Endothelial cell of umbilical vein (primary cell): Measurements from ENCODE around the gene COASY. TPM values are rescaled to one million over a fixed set of nuclear protein-coding genes. Genes with fewer than 3 reads are reported as not detected.

ENCODE experiments used
- BruUV-seq: library from RNA; stranded (reverse); fragments of 400-500 nt; replicated peaks from 2 replicates; lab custom pipeline; 2021; lab: Mats Ljungman, UMichigan
- CTCF ChIA-PET: fragments of 300-600, 350-600 bp; sonication (Branson Sonifier 250); formaldehyde crosslinking; loops from one replicate; lab custom pipeline; 2021; ENCODE audit warnings: antibody characterized with exemption, inconsistent platforms; lab: Charles Lee
- POLR2A ChIA-PET: fragments of 300-600, 350-600 bp; sonication (Branson Sonifier 250); formaldehyde crosslinking; loops from one replicate; lab custom pipeline; 2021; ENCODE audit warnings: antibody characterized with exemption, inconsistent platforms; lab: Charles Lee
- DNase-seq: peaks from one replicate; pipeline ENCODE4 v3.0.0-alpha.2; 2011; ENCODE audit warnings: low read depth, low spot score
- FAIRE-seq: peaks from 2 replicates; lab custom pipeline; 2011; peaks lifted over from hg19 to GRCh38; lab: Jason Lieb, UNC
- H2AFZ ChIP-seq: 2 replicates; pipeline ENCODE4 v1.6.0; 2012; ENCODE audit warnings: low read depth, low read length, control low read depth, inconsistent platforms
- H3K27ac ChIP-seq: 2 replicates; pipeline ENCODE4 v1.5.1; 2011; ENCODE audit warnings: low read depth, mild to moderate bottlenecking, control low read depth, low read length, moderate library complexity; ENCODE audit not compliant: insufficient read depth
- H3K27me3 ChIP-seq, 2 experiments: 2 replicates each; pipeline versions ENCODE4 v1.6.0 to v1.6.1; 2011; ENCODE audit warnings: low read length in 2 of 2, mixed read lengths in 1 of 2; ENCODE audit not compliant: control insufficient read depth in 2 of 2, insufficient read depth in 2 of 2
- H3K36me3 ChIP-seq, 2 experiments: 2 replicates in 1 of 2; 3 replicates in 1 of 2; pipeline ENCODE4 v1.5.1; 2011; ENCODE audit warnings: low read length in 2 of 2, mild to moderate bottlenecking in 1 of 2, moderate library complexity in 1 of 2; ENCODE audit not compliant: control insufficient read depth in 2 of 2, insufficient read depth in 2 of 2; ENCODE audit errors: extremely low read depth in 1 of 2
- H3K4me1 ChIP-seq: 3 replicates; pipeline ENCODE4 v1.5.1; 2011; ENCODE audit warnings: mild to moderate bottlenecking, low read length; ENCODE audit not compliant: control insufficient read depth, insufficient read depth; ENCODE audit errors: extremely low read depth
- H3K4me2 ChIP-seq: 2 replicates; pipeline ENCODE4 v1.6.1; 2011; ENCODE audit warnings: low read length, control low read depth, mixed read lengths; ENCODE audit not compliant: insufficient read depth
- H3K4me3 ChIP-seq, 3 experiments: fragments of 200-600 bp in 1 of 3; sonication (generic), shearing (Covaris generic) in 1 of 3; replicated peaks in 1 of 3; 2 replicates each; pipeline ENCODE4 v1.5.1; 2011 to 2016; ENCODE audit warnings: control low read depth in 3 of 3, low read length in 3 of 3, mild to moderate bottlenecking in 2 of 3, inconsistent platforms in 1 of 3, low read depth in 1 of 3, moderate library complexity in 1 of 3; ENCODE audit not compliant: insufficient read depth in 1 of 3
- H3K79me2 ChIP-seq: 2 replicates; pipeline ENCODE4 v1.6.0; 2012; ENCODE audit warnings: low read length, inconsistent platforms; ENCODE audit not compliant: control insufficient read depth, insufficient read depth
- H3K9ac ChIP-seq: replicated peaks from 2 replicates; pipeline ENCODE3; 2011; ENCODE audit warnings: low read length, control low read depth; ENCODE audit not compliant: insufficient read depth; ENCODE audit errors: extremely low read depth
- H3K9me1 ChIP-seq: replicated peaks from 3 replicates; pipeline ENCODE4 v1.6.0; 2011; ENCODE audit warnings: mild to moderate bottlenecking, low read length; ENCODE audit not compliant: control insufficient read depth, insufficient read depth; ENCODE audit errors: extremely low read depth
- H3K9me3 ChIP-seq: replicated peaks from 2 replicates; pipeline ENCODE4 v1.5.1; 2012; ENCODE audit warnings: low read length, inconsistent platforms; ENCODE audit not compliant: control insufficient read depth, insufficient read depth
- H4K20me1 ChIP-seq: replicated peaks from 2 replicates; pipeline ENCODE3; 2011; ENCODE audit warnings: mild to moderate bottlenecking, low read length; ENCODE audit not compliant: control insufficient read depth, insufficient read depth; ENCODE audit errors: extremely low read depth
- CTCF ChIP-seq, 2 donors: IDR thresholded peaks; 1 replicate in 1 of 2; 2 replicates in 1 of 2; pipeline ENCODE4 v1.5.1; 2011; ENCODE audit warnings: low read length in 2 of 2, mild to moderate bottlenecking in 2 of 2, moderate library complexity in 2 of 2, control low read depth in 1 of 2, inconsistent platforms in 1 of 2, low read depth in 1 of 2; ENCODE audit not compliant: insufficient read depth in 1 of 2; ENCODE audit errors: extremely low read depth in 1 of 2
- EZH2 ChIP-seq: IDR thresholded peaks from 2 replicates; pipeline ENCODE4 v1.6.1; 2012; ENCODE audit warnings: borderline replicate concordance, low read depth, mild to moderate bottlenecking, moderate library complexity, low read length, inconsistent platforms; ENCODE audit not compliant: severe bottlenecking
- FOS ChIP-seq: IDR thresholded peaks from 2 replicates; pipeline ENCODE4 v1.6.1; 2011; ENCODE audit warnings: mild to moderate bottlenecking, low read length, moderate library complexity, borderline replicate concordance; ENCODE audit not compliant: insufficient read depth
- GATA2 ChIP-seq: IDR thresholded peaks from 2 replicates; pipeline ENCODE4 v1.7.0; 2011; ENCODE audit warnings: low read depth, mild to moderate bottlenecking, moderate library complexity, mixed read lengths, low read length; ENCODE audit not compliant: insufficient read length, insufficient read depth
- JUN ChIP-seq: IDR thresholded peaks from 2 replicates; pipeline ENCODE4 v1.6.1; 2011; ENCODE audit warnings: borderline replicate concordance, low read depth; ENCODE audit not compliant: insufficient read length, insufficient read depth
- MAX ChIP-seq: IDR thresholded peaks from 2 replicates; pipeline ENCODE4 v1.6.1; 2011; ENCODE audit not compliant: insufficient read depth, insufficient read length
- MYC ChIP-seq: IDR thresholded peaks from one replicate; pipeline ENCODE4 v1.6.1; 2011; ENCODE audit warnings: mild to moderate bottlenecking, low read depth, low read length
- POLR2A ChIP-seq: IDR thresholded peaks from 2 replicates; pipeline ENCODE4 v1.6.1; 2012; ENCODE audit warnings: low read depth, mild to moderate bottlenecking, control low read depth, low read length
- POLR2AphosphoS5 ChIP-seq: IDR thresholded peaks from 2 replicates; pipeline ENCODE4 v1.6.1; 2012; ENCODE audit warnings: low read depth, mild to moderate bottlenecking, control low read depth, low read length, moderate library complexity; ENCODE audit not compliant: insufficient read depth
- dilution Hi-C: fragments of 300-500 bp; cut with MboI; formaldehyde crosslinking; loops from one replicate; pipeline ENCODE4 v1.15.0; 2019; ENCODE audit warnings: low sequenced_read_pairs; ENCODE audit not compliant: extremely low pct_ligation_motif_present
- intact Hi-C: fragments of 100-400 bp; cut with micrococcal nuclease; formaldehyde crosslinking; loops from one replicate; pipeline ENCODE4 v1.10.0; 2022
- polyA plus RNA-seq, 4 experiments: library from polyadenylated mRNA; depleted of rRNA in 3 of 4; stranded (reverse) in 3 of 4; unstranded in 1 of 4; fragments of >200 nt; gene quantifications; 2 replicates each; pipeline versions ENCODE4 v1.2.1 to v1.2.3, GENCODE V29; 2011 to 2012; ENCODE audit warnings: missing spikeins in 1 of 4
- total RNA-seq: library from RNA; stranded (reverse); gene quantifications from 2 replicates; pipeline ENCODE4 v1.2.3, GENCODE V29; 2021

COASY gene
- total and polyA plus RNA-seq, 2 donors (not counting 3 experiments of a cell fraction or from before 2014, with no cell fraction given): 39.6 to 69.2 TPM

- POLR2A ChIA-PET: no interaction called here
- no peaks in the 10 kb centered on the region for H3K27me3 ChIP-seq
- H3K4me3 ChIP-seq: no peak overlapping the region
- no peaks in the 10 kb centered on the region for H3K9me1 ChIP-seq
- no peak overlapping the region for H3K9ac ChIP-seq
- peaks cover 13 to 33% of the 10 kb centered on the region in 2 experiments for H3K36me3 ChIP-seq
- peaks cover 31% of the 10 kb centered on the region for H3K4me1 ChIP-seq
- peaks cover 35% of the 10 kb centered on the region for H3K79me2 ChIP-seq
- dilution Hi-C loops: no loop called here
- no peak overlapping the region for H3K4me2 ChIP-seq
- CTCF ChIA-PET: interaction anchor here (2.1 to 5.4 kb wide), 2 partner anchors 13 kb away, joined by 9 to 38 read pairs; partner anchors contain the start of gene PSMC3IP
- no peaks in the 10 kb centered on the region for H4K20me1 ChIP-seq
- no peak for FAIRE-seq
- TF ChIP-seq POLR2A (no peak), GATA2 (no peak), POLR2AphosphoS5 (no peak), FOS (no peak), MAX (no peak), CTCF (IDR thresholded peaks at IDR 0.05; ENCODE audit: extremely low read depth in 1 of 2, insufficient read depth in 1 of 2, low read depth in 1 of 2, low read length in 2 of 2) (no peak), MYC (no peak), EZH2 (no peak), JUN (no peak)
- no peaks in the 10 kb centered on the region for H3K9me3 ChIP-seq
- DNase-seq: no peak
- intact Hi-C loops: no loop called here
- no peak overlapping the region for H2AFZ ChIP-seq
- no peak overlapping the region for H3K27ac ChIP-seq
- BruUV-seq: no TSS peak
Measured at GRCh38 chr17:42564815-42565522, 3.0 kb downstream of the COASY start.
